Large intestine (tissue), 3 donors: Measurements from ENCODE around the gene CHST11. TPM values are rescaled to one million over a fixed set of nuclear protein-coding genes. Genes with fewer than 3 reads are reported as not detected.

ENCODE experiments used
- DNase-seq, 2 donors: peaks; one replicate each; pipeline versions ENCODE4 v3.0.0 to v3.0.0-alpha.2; 2013
- H3K27ac ChIP-seq: one replicate; pipeline ENCODE4 v1.5.1; 2013; ENCODE audit warnings: low read length
- H3K27me3 ChIP-seq: 2 replicates; pipeline ENCODE4 v1.6.1; 2013; ENCODE audit warnings: low read length; ENCODE audit not compliant: control insufficient read depth, insufficient read depth
- H3K36me3 ChIP-seq: 2 replicates; pipeline ENCODE4 v1.6.1; 2013; ENCODE audit warnings: low read length; ENCODE audit not compliant: control insufficient read depth, insufficient read depth
- H3K4me1 ChIP-seq: one replicate; pipeline ENCODE4 v1.6.1; 2013; ENCODE audit warnings: low read length; ENCODE audit not compliant: control insufficient read depth, insufficient read depth
- H3K4me3 ChIP-seq: one replicate; pipeline ENCODE4 v1.5.1; 2013; ENCODE audit warnings: low read length
- H3K9me3 ChIP-seq: one replicate; pipeline ENCODE4 v1.6.1; 2013; ENCODE audit warnings: mild to moderate bottlenecking, low read depth, low read length, moderate library complexity; ENCODE audit not compliant: control insufficient read depth
- WGBS: methylation state at CpG from one replicate; pipeline ENCODE4 v1.1.5; 2013; ENCODE audit warnings: low lambda C conversion rate; ENCODE audit not compliant: insufficient coverage; 5-methylcytosine and 5-hydroxymethylcytosine counted together
- polyA plus RNA-seq: library from polyadenylated mRNA; unstranded; fragments of 120-200 nt; gene quantifications from one replicate; pipeline ENCODE4 v1.2.1, GENCODE V29; 2013

CHST11 gene
- polyA plus RNA-seq, 1 donor, result 5.9 TPM

- no peaks in the 10 kb centered on the region for H3K27me3 ChIP-seq
- H3K4me1 ChIP-seq, result no peaks in the 10 kb centered on the region
- no peak overlapping the region for H3K4me3 ChIP-seq
- no peaks in the 10 kb centered on the region for H3K9me3 ChIP-seq
- no peaks in the 10 kb centered on the region for H3K36me3 ChIP-seq
- no peak overlapping the region for H3K27ac ChIP-seq
- DNase-seq, result no peak
- 92% methylated on average over 2 of the region's 5 CpGs for WGBS
Observed at GRCh38 chr12:104448031-104448430, 8.7 kb upstream of the CHST11 start.

GRCh38 chr12:104448451-104448850 lies 8.3 kb upstream of the CHST11 start:
- H3K27me3 ChIP-seq, result no peaks in the 10 kb centered on the region
- no CpG with 5 or more reads among the region's 1 CpG for WGBS
- H3K27ac ChIP-seq, result no peak overlapping the region
- H3K36me3 ChIP-seq, result no peaks in the 10 kb centered on the region
- H3K9me3 ChIP-seq, result no peaks in the 10 kb centered on the region
- no peak for DNase-seq
- no peaks in the 10 kb centered on the region for H3K4me1 ChIP-seq
- H3K4me3 ChIP-seq, result no peak overlapping the region

- Histone ChIP-seq H3K4me3 (no peak overlapping the region), H3K4me1 (no peaks in the 10 kb centered on the region)
- DNase-seq, result no peak
Observed at GRCh38 chr12:104450700-104451099, 6.0 kb upstream of the CHST11 start.

GRCh38 chr12:104452087-104452486 lies 4.7 kb upstream of the CHST11 start:
- WGBS, result no CpG with 5 or more reads among the region's 1 CpG
- Histone ChIP-seq H3K27ac (no peak overlapping the region), H3K4me3 (no peak overlapping the region), H3K4me1 (no peaks in the 10 kb centered on the region), H3K9me3 (no peaks in the 10 kb centered on the region), H3K36me3 (no peaks in the 10 kb centered on the region), H3K27me3 (peaks cover 21% of the 10 kb centered on the region)
- DNase-seq, result no peak

More at GRCh38 chr12:104450700-104451099, 6.0 kb upstream of the CHST11 start:
- no peaks in the 10 kb centered on the region for H3K9me3 ChIP-seq
- H3K27ac ChIP-seq, result no peak overlapping the region
- H3K27me3 ChIP-seq, result peaks cover 10% of the 10 kb centered on the region
- H3K36me3 ChIP-seq, result no peaks in the 10 kb centered on the region

- no peaks in the 10 kb centered on the region for H3K36me3 ChIP-seq
- H3K27me3 ChIP-seq, result peaks cover 30% of the 10 kb centered on the region
- no peak overlapping the region for H3K4me3 ChIP-seq
- H3K9me3 ChIP-seq, result no peaks in the 10 kb centered on the region
- 81% methylated on average over 2 of the region's 2 CpGs for WGBS
- no peak overlapping the region for H3K27ac ChIP-seq
- no peak for DNase-seq
- H3K4me1 ChIP-seq, result no peaks in the 10 kb centered on the region
Observed at GRCh38 chr12:104453133-104453532, 3.6 kb upstream of the CHST11 start.

- no peak overlapping the region for H3K4me3 ChIP-seq
- no peak overlapping the region for H3K27ac ChIP-seq
- no peaks in the 10 kb centered on the region for H3K36me3 ChIP-seq
- H3K4me1 ChIP-seq, result no peaks in the 10 kb centered on the region
- no peaks in the 10 kb centered on the region for H3K9me3 ChIP-seq
- WGBS, result no CpG with 5 or more reads among the region's 1 CpG
- no peak for DNase-seq
- peaks cover 44% of the 10 kb centered on the region for H3K27me3 ChIP-seq
Observed at GRCh38 chr12:104454997-104455396, 1.8 kb upstream of the CHST11 start.

GRCh38 chr12:104455578-104456416 lies 951 bp upstream of the CHST11 start:
- peak overlapping the region; percentile 67 for H3K4me3 ChIP-seq

GRCh38 chr12:104456950-104457745 lies 400 bp downstream of the CHST11 start:
- Histone ChIP-seq H3K27ac (peak overlapping the region; percentile 48), H3K4me3 (peak overlapping the region; percentile 67), H3K4me1 (no peaks in the 10 kb centered on the region), H3K36me3 (no peaks in the 10 kb centered on the region), H3K27me3 (peaks cover 56% of the 10 kb centered on the region), H3K9me3 (no peaks in the 10 kb centered on the region)
- DNase-seq, result peak in 1 of 2 donors; percentile 57
- WGBS, result no CpG with 5 or more reads among the region's 71 CpGs

More at GRCh38 chr12:104455578-104456416, 951 bp upstream of the CHST11 start:
- no peak for DNase-seq
- H3K36me3 ChIP-seq, result no peaks in the 10 kb centered on the region
- H3K4me1 ChIP-seq, result no peaks in the 10 kb centered on the region
- no peaks in the 10 kb centered on the region for H3K9me3 ChIP-seq
- H3K27me3 ChIP-seq, result peaks cover 49% of the 10 kb centered on the region
- no CpG with 5 or more reads among the region's 9 CpGs for WGBS
- H3K27ac ChIP-seq, result no peak overlapping the region

GRCh38 chr12:104457746-104458693 lies 1.3 kb downstream of the CHST11 start:
- Histone ChIP-seq H3K4me3 (peak overlapping the region; percentile 67), H3K27ac (peak overlapping the region; percentile 48), H3K9me3 (no peaks in the 10 kb centered on the region), H3K27me3 (peaks cover 56% of the 10 kb centered on the region), H3K36me3 (no peaks in the 10 kb centered on the region), H3K4me1 (no peaks in the 10 kb centered on the region)
- WGBS, result no CpG with 5 or more reads among the region's 71 CpGs
- no peak for DNase-seq
